CD14-positive monocyte (primary cell): Measurements from ENCODE around the gene DUSP16. TPM values are rescaled to one million over a fixed set of nuclear protein-coding genes. Genes with fewer than 3 reads are reported as not detected.
"Not testable (repeated sequence)": the region's sequence is repeated elsewhere in the genome, so short reads cannot be mapped to it uniquely, and the experiment has no call there.

Experiments
- DNase-seq, 3 donors: peaks; one replicate each; pipeline ENCODE4 v3.0.0-alpha.2; 2011 to 2022
- H2AFZ ChIP-seq: 2 replicates; pipeline ENCODE4 v1.6.0; 2012; ENCODE audit warnings: mild to moderate bottlenecking, low read depth, low read length, inconsistent platforms; ENCODE audit not compliant: insufficient read depth, poor library complexity, severe bottlenecking
- H3K27ac ChIP-seq, 2 donors: 1 replicate in 1 of 2; 2 replicates in 1 of 2; pipeline ENCODE4 v1.5.1; 2012 to 2013; ENCODE audit warnings: low read length in 2 of 2, control low read depth in 1 of 2, inconsistent platforms in 1 of 2, low read depth in 1 of 2, mild to moderate bottlenecking in 1 of 2
- H3K27me3 ChIP-seq, 2 donors: one replicate each; pipeline versions ENCODE4 v1.6.0 to v1.6.1; 2011 to 2013; ENCODE audit warnings: low read length in 2 of 2; ENCODE audit not compliant: control insufficient read depth in 2 of 2, insufficient read depth in 2 of 2
- H3K36me3 ChIP-seq, 2 donors: replicated peaks in 1 of 2; 1 replicate in 1 of 2; 2 replicates in 1 of 2; pipeline versions ENCODE4 v1.5.1 to v1.6.1; 2012 to 2013; ENCODE audit warnings: low read length in 2 of 2, control low read depth in 1 of 2, inconsistent platforms in 1 of 2, mild to moderate bottlenecking in 1 of 2; ENCODE audit not compliant: insufficient read depth in 2 of 2, control insufficient read depth in 1 of 2
- H3K4me1 ChIP-seq, 2 donors: 1 replicate in 1 of 2; 2 replicates in 1 of 2; pipeline versions ENCODE4 v1.5.1 to v1.6.1; 2012 to 2013; ENCODE audit warnings: low read length in 2 of 2, control low read depth in 1 of 2, inconsistent platforms in 1 of 2, mild to moderate bottlenecking in 1 of 2, moderate library complexity in 1 of 2; ENCODE audit not compliant: insufficient read depth in 2 of 2, control insufficient read depth in 1 of 2
- H3K4me2 ChIP-seq: replicated peaks from 2 replicates; pipeline ENCODE3; 2012; ENCODE audit warnings: low read length, moderate library complexity, mild to moderate bottlenecking; ENCODE audit not compliant: poor library complexity, severe bottlenecking; ENCODE audit errors: extremely low read depth
- H3K4me3 ChIP-seq, 3 experiments: fragments of 200-600 bp in 1 of 3; sonication (generic) in 1 of 3; replicated peaks in 1 of 3; 1 replicate in 2 of 3; 2 replicates in 1 of 3; pipeline ENCODE4 v1.5.1; 2011 to 2013; ENCODE audit warnings: low read length in 3 of 3, mild to moderate bottlenecking in 3 of 3, control low read depth in 2 of 3, low read depth in 2 of 3, inconsistent platforms in 1 of 3, moderate library complexity in 1 of 3
- H3K79me2 ChIP-seq: 2 replicates; pipeline ENCODE4 v1.6.0; 2012; ENCODE audit warnings: mild to moderate bottlenecking, control low read depth, inconsistent platforms, low read length, moderate library complexity; ENCODE audit not compliant: insufficient read depth
- H3K9ac ChIP-seq: 2 replicates; pipeline ENCODE4 v1.6.0; 2017; ENCODE audit warnings: low read length, mild to moderate bottlenecking; ENCODE audit not compliant: insufficient read depth, poor library complexity, severe bottlenecking
- H3K9me3 ChIP-seq, 2 donors: replicated peaks in 1 of 2; 1 replicate in 1 of 2; 2 replicates in 1 of 2; pipeline versions ENCODE4 v1.5.1 to v1.6.1; 2012 to 2013; ENCODE audit warnings: low read length in 2 of 2, control low read depth in 1 of 2; ENCODE audit not compliant: control insufficient read depth in 1 of 2, insufficient read depth in 1 of 2
- H4K20me1 ChIP-seq: 2 replicates; pipeline ENCODE4 v1.6.0; 2012; ENCODE audit warnings: mild to moderate bottlenecking, low read length, control low read depth, moderate library complexity; ENCODE audit not compliant: insufficient read depth
- H3K27ac Mint-ChIP-seq, 7 donors: one replicate each; pipeline ENCODE4 v1.8.0; 2020; ENCODE audit warnings: mild to moderate bottlenecking in 7 of 7, mixed read lengths in 7 of 7, moderate library complexity in 6 of 7, inconsistent platforms in 2 of 7
- H3K27me3 Mint-ChIP-seq, 3 donors: one replicate each; pipeline ENCODE4 v1.8.0; 2021 to 2022; ENCODE audit warnings: low read depth in 3 of 3, mild to moderate bottlenecking in 3 of 3, mixed read lengths in 3 of 3, moderate library complexity in 3 of 3, inconsistent platforms in 1 of 3
- H3K36me3 Mint-ChIP-seq, 2 donors: one replicate each; pipeline ENCODE4 v1.8.0; 2020; ENCODE audit warnings: mixed read lengths in 2 of 2, inconsistent platforms in 1 of 2, mild to moderate bottlenecking in 1 of 2
- H3K4me1 Mint-ChIP-seq: one replicate; pipeline ENCODE4 v1.8.0; 2020; ENCODE audit warnings: mild to moderate bottlenecking, mixed read lengths
- H3K4me3 Mint-ChIP-seq, 2 donors: one replicate each; pipeline ENCODE4 v1.8.0; 2020; ENCODE audit warnings: mild to moderate bottlenecking in 2 of 2, mixed read lengths in 2 of 2, moderate library complexity in 1 of 2
- H3K9me3 Mint-ChIP-seq, 7 donors: one replicate each; pipeline ENCODE4 v1.8.0; 2020 to 2022; ENCODE audit warnings: mixed read lengths in 7 of 7, mild to moderate bottlenecking in 6 of 7, moderate library complexity in 6 of 7, inconsistent platforms in 2 of 7
- WGBS: methylation state at CpG from one replicate; pipeline ENCODE4 v1.1.5; 2013; ENCODE audit warnings: missing lambda C conversion rate; ENCODE audit not compliant: insufficient coverage; 5-methylcytosine and 5-hydroxymethylcytosine counted together
- intact Hi-C, 2 donors: fragments of 100-400 bp; cut with micrococcal nuclease; formaldehyde crosslinking; loops; one replicate each; pipeline versions ENCODE4 v1.15.0 to v1.15.1; 2023
- polyA plus RNA-seq, 3 donors: library from polyadenylated mRNA; depleted of rRNA in 1 of 3; unstranded in 2 of 3; stranded (reverse) in 1 of 3; fragments of 300-500 nt in 2 of 3; fragments of >200 nt in 1 of 3; fragmentation: Illumina TruSeq in 2 of 3; gene quantifications; 1 replicate in 2 of 3; 2 replicates in 1 of 3; pipeline ENCODE4 v1.2.3, GENCODE V29; 2012 to 2021
- TF ChIP-seq, protein P1 (sequence below): fragments of 200-600 bp; IDR thresholded peaks from one replicate; pipeline ENCODE4 v1.8.0; 2022; ENCODE audit warnings: antibody characterized with exemption, mild to moderate bottlenecking

The DUSP16 gene
- polyA plus RNA-seq, 3 donors, result 0.04 to 0.46 (median 0.27) TPM

DNA sequence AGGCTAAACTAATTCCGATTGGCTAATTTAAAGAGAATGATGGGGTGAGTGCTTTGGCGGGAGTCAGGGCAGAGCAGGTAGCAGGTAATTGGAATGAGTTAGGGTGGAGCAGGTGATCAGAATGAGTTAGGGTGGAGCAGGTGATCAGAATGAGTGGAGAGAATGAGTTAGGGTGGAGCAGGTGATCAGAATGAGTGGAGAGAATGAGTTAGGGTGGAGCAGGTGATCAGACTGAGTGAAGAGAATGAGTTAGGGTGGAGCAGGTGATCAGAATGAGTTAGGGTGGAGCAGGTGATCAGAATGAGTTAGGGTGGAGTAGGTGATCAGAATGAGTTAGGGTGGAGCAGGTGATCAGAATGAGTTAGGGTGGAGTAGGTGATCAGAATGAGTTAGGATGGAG lies 33.3 kb upstream of the DUSP16 start:
- H3K9me3 ChIP-seq, DNase-seq, H3K4me3 Mint-ChIP-seq, H4K20me1 ChIP-seq, intact Hi-C loops, H3K9me3 Mint-ChIP-seq, H3K4me1 ChIP-seq, H2AFZ ChIP-seq, H3K4me2 ChIP-seq, H3K36me3 ChIP-seq, H3K27me3 Mint-ChIP-seq, H3K27me3 ChIP-seq, H3K4me3 ChIP-seq, H3K9ac ChIP-seq, H3K27ac Mint-ChIP-seq, H3K79me2 ChIP-seq, H3K36me3 Mint-ChIP-seq, H3K27ac ChIP-seq: not testable (repeated sequence)
- H3K4me1 Mint-ChIP-seq, result peaks cover 13% of the 10 kb centered on the region
- no CpG with 5 or more reads among the region's 2 CpGs for WGBS

GRCh38 chr12:12592930-12593329 lies 30.3 kb upstream of the DUSP16 start:
- no peak overlapping the region for H3K4me3 ChIP-seq
- no peaks in the 10 kb centered on the region for H3K4me1 ChIP-seq
- Mint-ChIP-seq H3K4me1 (peaks cover 4% of the 10 kb centered on the region), H3K27me3 (peaks cover 2 to 16% (median 9%) of the 10 kb centered on the region in 3 donors), H3K4me3 (no peak overlapping the region), H3K27ac (no peak overlapping the region), H3K36me3 (no peaks in the 10 kb centered on the region), H3K9me3 (peaks cover 0 to 4% (median 2%) of the 10 kb centered on the region in 7 donors)
- no peaks in the 10 kb centered on the region for H3K27me3 ChIP-seq
- H2AFZ ChIP-seq, result no peak overlapping the region
- H3K27ac ChIP-seq, result no peak overlapping the region
- no peak overlapping the region for H3K4me2 ChIP-seq
- intact Hi-C loops, result no loop called here
- H3K36me3 ChIP-seq, result no peaks in the 10 kb centered on the region
- H3K9ac ChIP-seq, result no peak overlapping the region
- H4K20me1 ChIP-seq, result no peaks in the 10 kb centered on the region
- DNase-seq, result no peak
- WGBS, result no CpG with 5 or more reads among the region's 3 CpGs
- TF ChIP-seq, protein P1, sequence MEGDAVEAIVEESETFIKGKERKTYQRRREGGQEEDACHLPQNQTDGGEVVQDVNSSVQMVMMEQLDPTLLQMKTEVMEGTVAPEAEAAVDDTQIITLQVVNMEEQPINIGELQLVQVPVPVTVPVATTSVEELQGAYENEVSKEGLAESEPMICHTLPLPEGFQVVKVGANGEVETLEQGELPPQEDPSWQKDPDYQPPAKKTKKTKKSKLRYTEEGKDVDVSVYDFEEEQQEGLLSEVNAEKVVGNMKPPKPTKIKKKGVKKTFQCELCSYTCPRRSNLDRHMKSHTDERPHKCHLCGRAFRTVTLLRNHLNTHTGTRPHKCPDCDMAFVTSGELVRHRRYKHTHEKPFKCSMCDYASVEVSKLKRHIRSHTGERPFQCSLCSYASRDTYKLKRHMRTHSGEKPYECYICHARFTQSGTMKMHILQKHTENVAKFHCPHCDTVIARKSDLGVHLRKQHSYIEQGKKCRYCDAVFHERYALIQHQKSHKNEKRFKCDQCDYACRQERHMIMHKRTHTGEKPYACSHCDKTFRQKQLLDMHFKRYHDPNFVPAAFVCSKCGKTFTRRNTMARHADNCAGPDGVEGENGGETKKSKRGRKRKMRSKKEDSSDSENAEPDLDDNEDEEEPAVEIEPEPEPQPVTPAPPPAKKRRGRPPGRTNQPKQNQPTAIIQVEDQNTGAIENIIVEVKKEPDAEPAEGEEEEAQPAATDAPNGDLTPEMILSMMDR, result no peak
- H3K9me3 ChIP-seq, result no peaks in the 10 kb centered on the region
- H3K79me2 ChIP-seq, result no peaks in the 10 kb centered on the region
